Neuron (in vitro differentiated cells): ENCODE data around the gene PRKCE.

Experiments
- H2AFZ ChIP-seq: one replicate; pipeline ENCODE4 v1.6.1; 2013; ENCODE audit warnings: low read depth, mild to moderate bottlenecking, inconsistent platforms, low read length, moderate library complexity
- H3K27me3 ChIP-seq: one replicate; pipeline ENCODE4 v1.6.1; 2013; ENCODE audit warnings: low read length; ENCODE audit not compliant: insufficient read depth
- H3K36me3 ChIP-seq: one replicate; pipeline ENCODE4 v1.6.1; 2013; ENCODE audit warnings: low read length; ENCODE audit not compliant: insufficient read depth
- H3K4me1 ChIP-seq: one replicate; pipeline ENCODE4 v1.6.1; 2013; ENCODE audit warnings: low read length; ENCODE audit not compliant: insufficient read depth
- H3K4me3 ChIP-seq: 2 replicates; pipeline ENCODE4 v1.5.1; 2013; ENCODE audit warnings: mild to moderate bottlenecking, low read length, moderate library complexity
- H3K9me3 ChIP-seq: one replicate; pipeline ENCODE4 v1.6.1; 2013; ENCODE audit warnings: low read length

Gene PRKCE

DNA sequence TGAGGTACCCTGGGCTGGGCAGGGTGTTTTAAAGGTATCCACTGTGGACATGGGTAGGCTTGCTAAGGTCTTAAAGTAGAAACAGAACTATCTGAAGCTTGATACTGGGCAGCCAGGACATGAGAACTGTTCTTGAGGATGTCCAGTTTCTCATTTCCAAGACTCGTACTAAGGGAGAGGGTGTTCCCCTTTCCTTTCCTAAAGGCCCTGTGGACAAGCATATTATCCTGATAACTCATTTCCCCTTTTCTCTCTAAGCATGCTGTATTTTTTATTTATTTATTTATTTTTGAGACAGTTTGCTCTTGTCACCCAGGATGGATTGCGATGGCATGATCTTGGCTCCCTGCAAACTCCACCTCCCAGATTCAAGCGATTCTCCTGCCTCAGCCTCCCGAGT lies 273.6 kb downstream of the PRKCE start:
- H3K27me3 ChIP-seq, result no peaks in the 10 kb centered on the region
- H3K36me3 ChIP-seq, result no peaks in the 10 kb centered on the region
- peaks cover 13% of the 10 kb centered on the region for H3K4me1 ChIP-seq
- H3K9me3 ChIP-seq, result no peaks in the 10 kb centered on the region
- no peak overlapping the region for H2AFZ ChIP-seq
- H3K4me3 ChIP-seq, result no peak overlapping the region

DNA sequence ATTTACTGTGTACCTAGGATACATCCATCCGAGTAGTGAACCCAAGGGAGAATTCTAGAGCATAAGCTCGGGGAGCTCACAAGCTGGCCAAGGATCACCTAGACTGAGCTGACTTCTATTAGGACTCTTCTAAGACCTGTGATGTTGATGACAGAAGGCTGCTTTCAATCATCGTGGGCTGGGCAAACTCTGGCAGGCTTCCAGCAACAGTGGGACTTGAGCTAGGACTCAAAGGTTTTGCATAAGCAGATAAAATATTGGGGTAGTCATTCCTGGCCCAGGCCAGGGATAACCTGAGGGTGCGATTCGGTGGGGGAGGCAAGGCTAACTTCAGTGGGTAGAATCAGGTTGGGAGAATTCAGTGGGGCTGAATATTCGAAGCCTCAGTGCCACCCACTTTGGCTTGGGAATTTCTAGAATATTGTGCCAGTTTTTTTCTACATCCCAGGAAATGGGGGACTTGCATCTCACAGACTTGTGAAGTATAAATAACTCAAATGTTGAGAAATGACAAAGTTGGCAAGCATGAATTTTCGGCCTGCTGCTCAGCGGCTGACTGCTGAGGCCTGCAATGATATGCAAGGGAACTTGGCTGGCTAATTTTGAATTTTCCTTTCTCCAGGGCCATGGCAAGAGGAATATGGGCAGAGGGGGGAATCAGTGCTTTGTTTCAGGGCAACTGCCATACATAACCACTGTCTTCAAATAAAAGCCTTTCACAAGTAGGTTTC lies 274.3 kb downstream of the PRKCE start:
- peaks cover 13% of the 10 kb centered on the region for H3K4me1 ChIP-seq
- no peaks in the 10 kb centered on the region for H3K36me3 ChIP-seq
- no peaks in the 10 kb centered on the region for H3K9me3 ChIP-seq
- H3K27me3 ChIP-seq, result no peaks in the 10 kb centered on the region
- no peak overlapping the region for H3K4me3 ChIP-seq
- no peak overlapping the region for H2AFZ ChIP-seq

DNA sequence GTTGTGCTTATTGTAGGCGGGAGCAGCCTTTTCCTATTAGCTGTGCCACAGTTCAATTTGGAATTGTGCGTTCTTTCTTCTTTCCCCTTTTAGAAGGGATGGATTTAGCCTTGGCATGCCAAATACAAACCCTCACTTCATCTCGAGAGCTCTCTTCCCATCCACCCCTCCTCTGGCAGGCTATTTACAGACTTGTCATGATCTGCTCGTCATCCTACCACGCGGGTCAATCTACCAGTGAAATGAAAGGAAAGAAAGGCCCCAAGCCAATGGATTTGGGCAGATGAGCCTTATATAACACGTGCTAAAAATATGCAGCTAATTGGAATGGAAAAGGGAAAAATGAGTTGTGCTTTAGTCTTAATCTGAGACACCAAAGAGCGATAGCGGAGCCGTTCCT lies 277.5 kb downstream of the PRKCE start:
- H3K9me3 ChIP-seq, result no peaks in the 10 kb centered on the region
- no peaks in the 10 kb centered on the region for H3K4me1 ChIP-seq
- no peaks in the 10 kb centered on the region for H3K36me3 ChIP-seq
- H3K4me3 ChIP-seq, result no peak overlapping the region
- no peak overlapping the region for H2AFZ ChIP-seq
- no peaks in the 10 kb centered on the region for H3K27me3 ChIP-seq

DNA sequence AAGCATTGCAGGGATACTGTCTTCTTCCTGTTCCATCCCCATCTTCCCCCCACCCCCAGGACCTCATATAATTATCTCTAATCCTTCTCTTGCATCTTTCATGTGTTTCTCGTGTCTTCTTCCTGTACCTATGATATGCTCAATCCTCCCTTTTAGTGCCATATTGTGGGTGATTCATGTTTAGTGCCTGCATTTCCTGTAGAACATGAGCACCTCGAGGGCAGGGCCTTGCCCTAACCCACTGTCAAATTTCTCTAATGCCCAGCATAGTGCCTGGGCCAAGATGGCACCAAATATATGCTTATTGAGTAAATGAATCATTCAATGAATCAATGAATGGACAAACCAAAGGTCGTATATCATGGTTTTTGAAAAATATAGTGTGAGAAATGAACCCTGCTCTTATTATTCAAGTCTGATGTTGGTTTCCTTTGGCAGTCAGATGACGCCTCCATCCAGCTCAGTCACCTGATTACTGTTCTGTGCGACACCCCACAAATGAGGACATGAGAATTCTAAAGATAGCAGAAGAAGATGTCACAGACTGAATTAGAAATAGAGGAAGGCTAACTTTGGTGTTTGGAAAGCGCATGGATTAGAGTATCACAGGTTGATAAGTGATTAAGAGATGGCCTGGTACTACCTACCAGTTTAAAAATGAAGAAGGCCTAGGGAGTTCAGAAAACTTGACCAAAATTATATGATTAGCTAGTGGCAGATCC lies 278.4 kb downstream of the PRKCE start:
- no peak overlapping the region for H2AFZ ChIP-seq
- no peaks in the 10 kb centered on the region for H3K36me3 ChIP-seq
- H3K4me3 ChIP-seq, result no peak overlapping the region
- H3K27me3 ChIP-seq, result no peaks in the 10 kb centered on the region
- no peaks in the 10 kb centered on the region for H3K9me3 ChIP-seq
- no peaks in the 10 kb centered on the region for H3K4me1 ChIP-seq

DNA sequence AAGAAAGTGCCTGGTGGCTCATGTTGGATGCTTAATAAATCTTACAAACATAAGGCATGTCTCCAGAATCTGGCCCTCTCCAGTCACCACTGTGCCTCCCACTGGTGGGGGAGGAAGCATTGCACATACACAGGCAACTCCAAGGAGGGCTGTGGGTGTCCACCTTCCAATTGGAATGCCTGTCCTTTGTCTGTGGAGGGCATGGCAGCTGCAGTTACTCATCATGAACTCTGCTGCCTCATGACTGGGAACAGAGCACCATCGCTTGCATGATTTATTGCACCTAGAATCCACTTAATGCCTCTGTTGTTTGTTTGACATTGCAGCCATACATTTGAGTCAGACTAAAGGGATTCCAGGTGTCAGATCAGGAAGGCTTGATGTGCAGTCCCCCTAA lies 278.9 kb downstream of the PRKCE start:
- Histone ChIP-seq H3K27me3 (no peaks in the 10 kb centered on the region), H3K4me3 (no peak overlapping the region)

DNA sequence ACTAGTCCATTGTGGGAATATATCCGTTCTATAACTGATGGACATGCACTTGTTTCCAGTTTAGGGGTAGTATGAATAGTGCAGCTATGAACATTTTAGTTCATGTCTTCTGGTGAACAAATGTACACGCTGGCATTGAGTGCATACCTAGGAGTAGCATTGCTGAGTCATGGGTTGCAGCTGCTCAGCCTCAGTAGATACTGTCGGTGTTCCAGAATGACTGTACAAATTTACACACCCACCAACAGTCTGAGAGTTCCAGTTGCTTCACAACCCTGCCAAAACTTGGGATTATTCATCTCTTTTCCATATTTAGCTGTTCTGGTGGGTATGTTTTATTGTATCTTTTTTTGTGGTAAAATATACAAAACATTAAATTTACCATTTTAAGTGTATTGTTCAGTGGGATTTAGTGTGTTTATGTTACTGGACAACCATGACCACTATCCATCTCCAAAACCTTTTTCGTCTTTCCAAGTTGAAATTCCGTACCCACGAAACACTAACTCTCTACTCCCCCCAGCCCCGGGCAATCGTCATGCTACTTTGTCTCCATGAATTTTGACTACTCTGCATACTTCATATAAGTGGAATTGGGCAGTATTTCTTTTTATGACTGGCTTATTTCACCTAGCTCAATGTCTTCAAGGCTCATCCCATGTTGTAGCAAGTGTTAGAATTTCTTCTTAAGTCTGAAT lies 281.0 kb downstream of the PRKCE start:
- Histone ChIP-seq H2AFZ (no peak overlapping the region), H3K36me3 (no peaks in the 10 kb centered on the region), H3K9me3 (no peaks in the 10 kb centered on the region), H3K4me1 (no peaks in the 10 kb centered on the region), H3K27me3 (no peaks in the 10 kb centered on the region), H3K4me3 (no peak overlapping the region)

More for the DNA sequence above, 278.9 kb downstream of the PRKCE start:
- Histone ChIP-seq H3K9me3 (no peaks in the 10 kb centered on the region), H3K36me3 (no peaks in the 10 kb centered on the region), H3K4me1 (no peaks in the 10 kb centered on the region), H2AFZ (no peak overlapping the region)

DNA sequence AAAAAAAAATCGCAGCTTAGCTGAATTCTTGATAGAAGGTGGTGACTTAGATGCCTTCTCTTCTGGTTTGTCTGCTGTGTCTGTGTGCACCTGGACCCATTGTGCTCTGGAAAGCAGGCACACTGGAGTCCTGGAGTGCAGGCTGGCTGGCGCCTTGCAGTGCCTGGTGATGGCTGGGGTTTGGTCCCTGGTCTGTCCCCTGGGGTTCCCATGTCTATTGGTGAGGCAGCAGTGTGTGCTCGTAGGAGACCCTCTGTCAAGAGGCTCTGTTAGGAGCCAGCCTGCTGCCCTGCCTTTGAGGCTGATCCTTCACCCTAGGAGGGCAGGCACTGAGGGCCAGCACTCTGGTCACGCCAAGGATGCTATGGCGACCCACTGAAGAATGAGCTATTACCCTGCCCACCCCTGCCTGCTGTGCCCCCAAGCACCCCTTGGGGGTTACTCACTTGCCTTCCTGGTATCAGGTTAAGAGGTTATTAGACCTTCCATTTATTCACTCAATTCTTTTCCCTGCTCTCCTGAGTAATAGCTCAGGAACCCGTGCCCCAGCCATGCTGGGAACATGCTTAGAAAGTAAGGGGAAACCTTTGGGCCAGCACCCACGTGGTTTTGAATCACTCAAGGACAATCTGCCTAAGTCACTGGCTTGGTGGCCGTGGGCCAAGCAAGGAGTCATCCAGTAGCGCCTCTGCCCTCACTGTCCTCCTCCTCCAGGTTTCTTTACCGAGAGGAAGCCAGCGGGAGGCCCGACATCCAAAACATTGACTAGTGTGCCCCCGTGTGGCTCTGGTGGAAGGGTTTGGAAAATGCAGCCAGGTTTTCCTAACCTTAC lies 284.5 kb downstream of the PRKCE start:
- no peaks in the 10 kb centered on the region for H3K36me3 ChIP-seq
- H3K4me1 ChIP-seq, result no peaks in the 10 kb centered on the region

DNA sequence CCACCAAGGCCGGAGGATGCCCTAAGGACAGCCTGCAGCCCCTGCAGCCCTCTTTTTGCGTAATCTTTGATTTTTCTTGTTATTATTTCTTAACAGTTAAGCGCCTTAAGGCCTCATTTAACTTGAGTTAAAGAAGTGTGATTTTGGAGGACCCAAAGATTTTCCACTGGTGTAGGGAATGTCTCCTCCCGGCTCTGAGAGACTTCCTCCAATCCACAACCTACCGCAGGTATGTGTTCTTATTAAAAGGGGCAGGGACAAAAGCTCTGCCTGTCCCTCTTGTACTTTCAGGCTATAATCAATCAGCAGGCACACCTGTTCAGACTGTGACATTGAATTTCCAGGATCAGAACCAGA lies 285.1 kb downstream of the PRKCE start:
- Histone ChIP-seq H3K27me3 (no peaks in the 10 kb centered on the region), H2AFZ (no peak overlapping the region), H3K4me1 (peaks cover 5% of the 10 kb centered on the region), H3K9me3 (no peaks in the 10 kb centered on the region), H3K4me3 (no peak overlapping the region), H3K36me3 (no peaks in the 10 kb centered on the region)

More for the DNA sequence above, 284.5 kb downstream of the PRKCE start:
- H3K4me3 ChIP-seq, result no peak overlapping the region
- no peak overlapping the region for H2AFZ ChIP-seq
- H3K9me3 ChIP-seq, result no peaks in the 10 kb centered on the region
- H3K27me3 ChIP-seq, result no peaks in the 10 kb centered on the region

DNA sequence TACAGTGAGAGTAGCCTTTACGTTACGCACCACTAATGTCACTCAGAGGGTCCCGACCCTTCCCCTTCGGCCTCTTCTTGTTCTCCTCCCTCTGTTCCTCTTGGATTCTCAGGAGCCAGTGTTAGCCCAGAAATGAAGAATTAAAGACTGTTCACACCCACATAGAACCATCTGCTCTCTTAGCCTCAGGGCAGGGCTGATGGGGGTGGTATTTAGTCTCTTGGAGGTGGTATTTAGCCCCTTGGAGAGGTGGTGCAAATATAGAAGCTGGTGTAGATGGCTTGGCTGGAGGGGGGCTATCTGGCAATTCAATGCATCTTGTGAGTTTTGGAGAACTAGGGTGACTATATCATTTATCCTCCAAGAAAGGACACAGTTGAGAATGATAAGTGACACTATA lies 286.5 kb downstream of the PRKCE start:
- Histone ChIP-seq H3K27me3 (no peaks in the 10 kb centered on the region), H2AFZ (no peak overlapping the region), H3K36me3 (no peaks in the 10 kb centered on the region), H3K4me1 (peaks cover 13% of the 10 kb centered on the region), H3K4me3 (no peak overlapping the region), H3K9me3 (no peaks in the 10 kb centered on the region)

DNA sequence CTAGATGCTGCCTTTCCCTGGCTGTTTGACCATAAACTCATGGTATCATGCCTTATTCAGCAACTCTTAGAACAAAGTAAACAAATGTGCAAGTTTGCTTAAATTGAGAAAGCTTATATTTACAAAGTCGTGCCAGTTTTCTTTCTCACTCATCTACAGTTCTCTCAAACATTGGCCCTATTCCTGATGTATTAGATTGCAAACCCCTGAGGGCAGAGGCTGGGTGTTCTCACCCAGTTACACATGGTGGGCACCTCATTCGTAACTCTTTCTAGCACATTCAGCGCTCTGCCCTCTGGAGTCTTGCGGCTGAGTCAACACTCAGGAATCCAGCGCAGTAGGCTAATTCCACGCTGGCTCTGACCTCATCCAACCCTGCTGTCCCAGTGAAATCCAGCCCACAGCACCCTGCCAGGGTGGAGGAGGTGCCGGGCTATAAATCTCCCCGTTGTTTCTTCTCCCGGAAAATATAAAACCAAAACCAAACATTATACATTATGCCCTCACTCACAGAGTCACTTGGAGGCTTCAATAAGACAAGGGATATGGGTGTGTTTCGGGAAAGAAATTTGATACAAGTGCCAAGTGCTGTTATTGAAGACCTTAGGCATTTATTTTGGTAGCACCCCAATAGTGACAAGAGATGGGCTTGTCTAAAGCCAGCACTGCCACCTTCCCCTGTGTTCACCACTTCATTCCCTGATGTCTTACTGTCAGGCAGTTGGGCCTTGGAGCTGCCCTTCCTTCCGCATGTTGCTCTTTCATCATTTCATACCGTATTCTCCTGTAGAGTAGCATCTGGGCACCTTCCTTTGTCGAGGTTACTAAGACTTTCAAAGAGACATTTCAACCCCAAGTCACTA lies 287.4 kb downstream of the PRKCE start:
- no peaks in the 10 kb centered on the region for H3K27me3 ChIP-seq
- peaks cover 18% of the 10 kb centered on the region for H3K4me1 ChIP-seq
- H3K9me3 ChIP-seq, result no peaks in the 10 kb centered on the region
- no peak overlapping the region for H3K4me3 ChIP-seq
- H3K36me3 ChIP-seq, result no peaks in the 10 kb centered on the region
- H2AFZ ChIP-seq, result no peak overlapping the region

DNA sequence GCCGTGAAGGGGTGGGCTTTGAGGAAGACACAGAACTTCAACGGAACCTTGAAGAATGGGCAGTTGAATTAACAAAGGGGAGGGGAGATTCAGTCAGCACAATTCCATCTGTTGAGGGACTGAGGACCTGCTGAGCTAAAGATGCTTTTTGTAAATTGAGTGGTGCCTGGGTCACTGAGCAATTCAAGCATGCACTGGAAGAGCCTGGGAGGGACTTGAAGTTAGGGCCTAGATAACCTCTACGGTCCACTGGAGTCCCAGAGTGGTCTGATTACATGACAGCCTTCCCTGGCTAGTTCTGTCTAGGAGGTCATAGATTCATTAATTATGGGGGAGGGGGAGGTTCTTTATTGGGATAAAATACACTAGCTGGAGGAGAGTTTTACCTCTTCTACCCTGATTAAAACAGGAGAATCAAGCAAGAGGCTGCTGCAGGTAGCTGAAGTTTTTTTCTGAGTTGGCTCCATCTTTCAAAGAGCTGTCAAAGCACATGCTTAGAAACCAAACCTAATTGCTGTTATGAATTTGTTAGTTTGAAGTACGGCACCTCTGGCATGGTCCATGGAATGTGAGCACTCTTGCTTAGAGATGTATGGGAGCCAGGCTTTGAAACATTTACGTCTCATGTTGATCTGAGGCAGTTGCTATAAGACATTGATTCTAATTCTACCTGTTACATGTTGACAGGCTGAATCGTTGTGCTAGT lies 290.2 kb downstream of the PRKCE start:
- Histone ChIP-seq H3K9me3 (no peaks in the 10 kb centered on the region), H2AFZ (no peak overlapping the region), H3K4me1 (peaks cover 21% of the 10 kb centered on the region), H3K4me3 (no peak overlapping the region), H3K27me3 (no peaks in the 10 kb centered on the region), H3K36me3 (no peaks in the 10 kb centered on the region)
